B cell (primary cell): ENCODE results near the gene IGFLR1. TPM values are rescaled to one million over a fixed set of nuclear protein-coding genes. Genes with fewer than 3 reads are reported as not detected.

Experiments
- ATAC-seq: fragments of 200-7000 bp; cut with Tn5 transposase; one replicate; pipeline ENCODE4 v1.10.0; 2021; ENCODE audit warnings: low read depth, mild to moderate bottlenecking, moderate number of reproducible peaks, moderate library complexity
- CTCF ChIA-PET: fragments of 350-600 bp; sonication (Branson Sonifier 250); formaldehyde crosslinking; loops from one replicate; lab custom pipeline; 2021; ENCODE audit warnings: antibody characterized with exemption, inconsistent platforms; lab: Charles Lee
- POLR2A ChIA-PET: fragments of 350-600 bp; sonication (Branson Sonifier 250); formaldehyde crosslinking; loops from one replicate; lab custom pipeline; 2021; ENCODE audit warnings: antibody characterized with exemption; lab: Charles Lee
- DNase-seq: peaks from one replicate; pipeline ENCODE4 v3.0.0; 2013
- H2AFZ ChIP-seq: 2 replicates; pipeline ENCODE4 v1.6.1; 2012; ENCODE audit warnings: mild to moderate bottlenecking, low read depth, low read length; ENCODE audit not compliant: insufficient read depth, poor library complexity, severe bottlenecking
- H3K27ac ChIP-seq, 2 donors: 1 replicate in 1 of 2; 2 replicates in 1 of 2; pipeline ENCODE4 v1.5.1; 2012 to 2013; ENCODE audit warnings: low read length in 2 of 2, mild to moderate bottlenecking in 2 of 2, moderate library complexity in 1 of 2
- H3K27me3 ChIP-seq, 4 experiments: fragments of 200-600 bp in 1 of 4; sonication (generic) in 1 of 4; replicated peaks in 1 of 4; 1 replicate in 2 of 4; 2 replicates in 2 of 4; pipeline versions ENCODE4 v1.6.1 to v1.7.0; 2013 to 2016; ENCODE audit warnings: low read length in 3 of 4, mild to moderate bottlenecking in 2 of 4, mixed read lengths in 1 of 4, moderate library complexity in 1 of 4; ENCODE audit not compliant: insufficient read depth in 4 of 4, control insufficient read depth in 3 of 4; ENCODE audit errors: control extremely low read depth in 1 of 4
- H3K36me3 ChIP-seq, 2 experiments: replicated peaks in 1 of 2; 1 replicate in 1 of 2; 2 replicates in 1 of 2; pipeline versions ENCODE4 v1.6.1 to v1.7.1; 2013; ENCODE audit warnings: low read length in 1 of 2; ENCODE audit not compliant: insufficient read depth in 2 of 2, control insufficient read depth in 1 of 2; ENCODE audit errors: control extremely low read depth in 1 of 2, extremely low read depth in 1 of 2
- H3K4me1 ChIP-seq, 2 donors: fragments of 200-600 bp in 1 of 2; sonication (generic) in 1 of 2; 1 replicate in 1 of 2; 2 replicates in 1 of 2; pipeline versions ENCODE4 v1.5.1 to v1.6.1; 2013 to 2017; ENCODE audit warnings: low read length in 2 of 2; ENCODE audit not compliant: control insufficient read depth in 2 of 2, insufficient read depth in 2 of 2
- H3K4me2 ChIP-seq: replicated peaks from 2 replicates; pipeline ENCODE3; 2012; ENCODE audit warnings: mild to moderate bottlenecking, low read depth, low read length; ENCODE audit not compliant: poor library complexity, severe bottlenecking
- H3K4me3 ChIP-seq, 5 experiments: fragments of 200-600 bp in 1 of 5; sonication (generic) in 1 of 5; 1 replicate in 3 of 5; 2 replicates in 2 of 5; pipeline versions ENCODE4 v1.5.1 to v1.7.0; 2011 to 2016; ENCODE audit warnings: low read length in 4 of 5, mild to moderate bottlenecking in 4 of 5, low read depth in 2 of 5, control low read depth in 1 of 5, moderate library complexity in 1 of 5; ENCODE audit not compliant: insufficient read depth in 1 of 5; ENCODE audit errors: control extremely low read depth in 1 of 5, extremely low read depth in 1 of 5
- H3K79me2 ChIP-seq: fragments of 200-600 bp; sonication (generic); one replicate; pipeline ENCODE4 v1.6.0; 2016; ENCODE audit warnings: low read length; ENCODE audit not compliant: control insufficient read depth, insufficient read depth
- H3K9ac ChIP-seq: fragments of 200-600 bp; sonication (generic); 2 replicates; pipeline ENCODE4 v1.6.1; 2017; ENCODE audit warnings: mild to moderate bottlenecking, low read length, moderate library complexity
- H3K9me3 ChIP-seq, 3 donors: one replicate each; pipeline versions ENCODE4 v1.6.1 to v1.7.1; 2013; ENCODE audit warnings: low read length in 2 of 3; ENCODE audit not compliant: control insufficient read depth in 2 of 3, insufficient read depth in 1 of 3; ENCODE audit errors: control extremely low read depth in 1 of 3
- H4K20me1 ChIP-seq: 2 replicates; pipeline ENCODE4 v1.6.0; 2012; ENCODE audit warnings: mild to moderate bottlenecking, low read length; ENCODE audit not compliant: insufficient read depth, control insufficient read depth, poor library complexity, severe bottlenecking
- H3K27ac Mint-ChIP-seq: one replicate; pipeline ENCODE4 v1.8.0; 2021; ENCODE audit warnings: mixed read lengths
- H3K27me3 Mint-ChIP-seq: one replicate; pipeline ENCODE4 v1.8.0; 2021; ENCODE audit warnings: mixed read lengths
- H3K4me1 Mint-ChIP-seq: one replicate; pipeline ENCODE4 v1.8.0; 2021; ENCODE audit warnings: mixed read lengths
- H3K4me3 Mint-ChIP-seq: one replicate; pipeline ENCODE4 v1.8.0; 2021; ENCODE audit warnings: mixed read lengths
- H3K9me3 Mint-ChIP-seq: one replicate; pipeline ENCODE4 v1.8.0; 2022; ENCODE audit warnings: mixed read lengths; ENCODE audit not compliant: insufficient read depth
- EZH2 ChIP-seq: IDR thresholded peaks from 2 replicates; pipeline ENCODE4 v1.6.1; 2012; ENCODE audit warnings: borderline replicate concordance, low read depth, mild to moderate bottlenecking, moderate library complexity, low read length; ENCODE audit not compliant: insufficient read depth, poor library complexity, severe bottlenecking
- whole genome bisulfite sequencing: methylation state at CpG from one replicate; pipeline ENCODE4 v1.1.5; 2013; ENCODE audit warnings: missing lambda C conversion rate; ENCODE audit not compliant: insufficient coverage; 5-methylcytosine and 5-hydroxymethylcytosine counted together
- intact Hi-C: fragments of 100-400 bp; cut with micrococcal nuclease; formaldehyde crosslinking; loops from one replicate; pipeline ENCODE4 v1.10.0; 2022
- polyA plus RNA-seq: library from polyadenylated mRNA; depleted of rRNA; stranded (reverse); fragments of >200 nt; gene quantifications from 2 replicates; pipeline ENCODE4 v1.2.3, GENCODE V29; 2012
- total RNA-seq, 2 donors: library from RNA; stranded (reverse); fragments of 120-200 nt in 1 of 2; gene quantifications; 1 replicate in 1 of 2; 2 replicates in 1 of 2; pipeline versions ENCODE4 v1.2.3 to v1.2.4, GENCODE V29; 2013 to 2022
- TF ChIP-seq, protein P1 (sequence below): fragments of 200-600 bp; IDR thresholded peaks from one replicate; pipeline ENCODE4 v1.8.0; 2022; ENCODE audit warnings: antibody characterized with exemption, mild to moderate bottlenecking

IGFLR1 gene
- total and polyA plus RNA-seq, 2 donors (not counting 1 experiment from before 2014, with no cell fraction given), result 130 to 245 TPM

DNA sequence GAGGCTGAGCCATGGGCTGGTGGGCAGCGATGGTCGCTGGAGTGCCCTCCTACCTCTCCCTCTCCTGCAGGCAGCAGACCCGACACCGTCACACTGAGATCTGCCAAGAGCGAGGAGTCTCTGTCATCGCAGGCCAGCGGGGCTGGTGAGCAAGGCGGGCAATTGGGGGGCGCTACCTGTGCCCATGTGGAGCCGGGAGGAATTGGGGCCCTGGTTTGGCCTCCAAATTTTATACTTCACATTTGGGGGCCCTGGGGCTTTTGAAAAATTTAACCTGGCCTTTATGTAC is 43.0 kb upstream of the IGFLR1 start:
- Mint-ChIP-seq H3K27ac (no peak overlapping the region), H3K27me3 (no peaks in the 10 kb centered on the region), H3K9me3 (no peaks in the 10 kb centered on the region), H3K4me1 (no peaks in the 10 kb centered on the region), H3K4me3 (no peak overlapping the region)
- no peak overlapping the region for H3K4me3 ChIP-seq
- 97% methylated on average over 9 of the region's 10 CpGs for WGBS
- CTCF ChIA-PET, result no interaction called here
- intact Hi-C loops, result no loop called here
- H3K79me2 ChIP-seq, result no peaks in the 10 kb centered on the region
- H3K27ac ChIP-seq, result no peak overlapping the region
- no peak overlapping the region for H3K9ac ChIP-seq
- H3K4me2 ChIP-seq, result no peak overlapping the region
- POLR2A ChIA-PET, result no interaction called here
- H4K20me1 ChIP-seq, result no peaks in the 10 kb centered on the region
- DNase-seq (no peak), ATAC-seq (no peak)
- no peaks in the 10 kb centered on the region for H3K4me1 ChIP-seq
- no peaks in the 10 kb centered on the region for H3K9me3 ChIP-seq
- no peak for TF ChIP-seq EZH2
- TF ChIP-seq, protein P1, sequence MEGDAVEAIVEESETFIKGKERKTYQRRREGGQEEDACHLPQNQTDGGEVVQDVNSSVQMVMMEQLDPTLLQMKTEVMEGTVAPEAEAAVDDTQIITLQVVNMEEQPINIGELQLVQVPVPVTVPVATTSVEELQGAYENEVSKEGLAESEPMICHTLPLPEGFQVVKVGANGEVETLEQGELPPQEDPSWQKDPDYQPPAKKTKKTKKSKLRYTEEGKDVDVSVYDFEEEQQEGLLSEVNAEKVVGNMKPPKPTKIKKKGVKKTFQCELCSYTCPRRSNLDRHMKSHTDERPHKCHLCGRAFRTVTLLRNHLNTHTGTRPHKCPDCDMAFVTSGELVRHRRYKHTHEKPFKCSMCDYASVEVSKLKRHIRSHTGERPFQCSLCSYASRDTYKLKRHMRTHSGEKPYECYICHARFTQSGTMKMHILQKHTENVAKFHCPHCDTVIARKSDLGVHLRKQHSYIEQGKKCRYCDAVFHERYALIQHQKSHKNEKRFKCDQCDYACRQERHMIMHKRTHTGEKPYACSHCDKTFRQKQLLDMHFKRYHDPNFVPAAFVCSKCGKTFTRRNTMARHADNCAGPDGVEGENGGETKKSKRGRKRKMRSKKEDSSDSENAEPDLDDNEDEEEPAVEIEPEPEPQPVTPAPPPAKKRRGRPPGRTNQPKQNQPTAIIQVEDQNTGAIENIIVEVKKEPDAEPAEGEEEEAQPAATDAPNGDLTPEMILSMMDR, result no peak
- no peaks in the 10 kb centered on the region for H3K27me3 ChIP-seq
- no peak overlapping the region for H2AFZ ChIP-seq
- peaks cover 0 to 3% of the 10 kb centered on the region in 2 experiments for H3K36me3 ChIP-seq

DNA sequence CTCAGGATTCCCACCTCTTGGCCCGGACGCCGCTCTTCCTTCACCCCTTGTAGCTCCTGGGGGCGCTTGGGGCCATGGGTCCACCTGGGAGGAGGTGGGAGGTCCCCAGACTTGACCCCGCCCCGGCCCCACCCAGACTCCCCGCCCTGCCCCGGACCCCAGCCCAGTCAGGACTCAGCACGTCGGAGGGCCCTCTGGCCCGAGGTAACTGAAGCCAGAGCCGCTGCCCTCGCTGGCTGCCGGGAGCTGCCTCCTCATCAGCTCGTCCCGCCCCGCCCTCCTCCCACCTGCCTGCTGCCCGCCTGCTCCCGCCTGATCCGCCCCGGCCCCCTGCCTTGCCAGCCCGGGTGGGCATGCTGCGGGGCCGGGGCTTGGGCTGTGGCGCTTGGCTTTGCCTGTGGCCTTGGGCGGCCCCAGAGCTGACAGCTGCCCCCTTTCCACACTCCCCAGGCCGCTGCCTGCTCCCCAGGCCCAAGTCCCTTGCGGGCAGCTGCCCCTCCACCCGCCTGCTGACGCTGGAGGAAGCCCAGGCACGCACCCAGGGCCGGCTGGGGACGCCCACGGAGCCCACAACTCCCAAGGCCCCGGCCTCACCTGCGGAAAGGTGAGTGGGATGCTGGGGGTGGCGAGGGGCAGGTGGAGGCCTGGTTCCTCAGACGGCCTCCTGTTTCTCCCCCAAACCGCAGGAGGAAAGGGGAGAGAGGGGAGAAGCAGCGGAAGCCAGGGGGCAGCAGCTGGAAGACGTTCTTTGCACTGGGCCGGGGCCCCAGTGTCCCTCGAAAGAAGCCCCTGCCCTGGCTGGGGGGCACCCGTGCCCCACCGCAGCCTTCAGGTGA is 42.5 kb upstream of the IGFLR1 start:
- no peak overlapping the region for H3K27ac ChIP-seq
- no peak overlapping the region for H3K4me2 ChIP-seq
- Mint-ChIP-seq H3K4me3 (no peak overlapping the region), H3K27me3 (no peaks in the 10 kb centered on the region), H3K9me3 (no peaks in the 10 kb centered on the region), H3K4me1 (no peaks in the 10 kb centered on the region), H3K27ac (no peak overlapping the region)
- no peaks in the 10 kb centered on the region for H3K4me1 ChIP-seq
- WGBS, result 96% methylated on average over 41 of the region's 45 CpGs
- no peak overlapping the region for H3K4me3 ChIP-seq
- intact Hi-C loops, result no loop called here
- ATAC-seq (no peak), DNase-seq (no peak)
- H4K20me1 ChIP-seq, result no peaks in the 10 kb centered on the region
- POLR2A ChIA-PET, result interaction anchor here (0.5 to 0.6 kb wide), 2 partner anchors 294 to 351 kb away, joined by 3 to 9 read pairs; no protein-coding TSS in a partner anchor
- no peaks in the 10 kb centered on the region for H3K79me2 ChIP-seq
- CTCF ChIA-PET, result no interaction called here
- H2AFZ ChIP-seq, result no peak overlapping the region
- TF ChIP-seq, protein P1, result no peak
- no peak for TF ChIP-seq EZH2
- no peaks in the 10 kb centered on the region for H3K9me3 ChIP-seq
- H3K9ac ChIP-seq, result no peak overlapping the region
- no peaks in the 10 kb centered on the region for H3K27me3 ChIP-seq
- H3K36me3 ChIP-seq, result peaks cover 0 to 5% of the 10 kb centered on the region in 2 experiments
